Thymus (tissue), 11 donors: ENCODE data around the gene UMAD1. TPM values are rescaled to one million over a fixed set of nuclear protein-coding genes. Genes with fewer than 3 reads are reported as not detected.

Experiments used
- DNase-seq, 9 donors: peaks; one replicate each; pipeline ENCODE4 v3.0.0-alpha.2; 2013; ENCODE audit warnings: low spot score in 9 of 9, low read depth in 6 of 9, missing footprints in 1 of 9
- H3K27ac ChIP-seq, 2 donors: one replicate each; pipeline ENCODE4 v1.5.1; 2013; ENCODE audit warnings: control low read depth in 1 of 2, low read depth in 1 of 2, low read length in 1 of 2, mild to moderate bottlenecking in 1 of 2, moderate library complexity in 1 of 2
- H3K27me3 ChIP-seq, 2 donors: one replicate each; pipeline ENCODE4 v1.5.1; 2013; ENCODE audit warnings: low read length in 1 of 2; ENCODE audit not compliant: control insufficient read depth in 2 of 2, insufficient read depth in 1 of 2
- H3K36me3 ChIP-seq, 2 donors: one replicate each; pipeline ENCODE4 v1.5.1; 2013; ENCODE audit warnings: low read length in 1 of 2, mild to moderate bottlenecking in 1 of 2, moderate library complexity in 1 of 2; ENCODE audit not compliant: control insufficient read depth in 2 of 2, insufficient read depth in 2 of 2
- H3K4me1 ChIP-seq, 2 donors: one replicate each; pipeline ENCODE4 v1.5.1; 2013; ENCODE audit warnings: low read length in 2 of 2; ENCODE audit not compliant: control insufficient read depth in 2 of 2, insufficient read depth in 2 of 2
- H3K4me3 ChIP-seq, 2 donors: one replicate each; pipeline ENCODE4 v1.5.1; 2013; ENCODE audit warnings: low read length in 2 of 2, control low read depth in 1 of 2, mild to moderate bottlenecking in 1 of 2
- H3K9me3 ChIP-seq, 2 donors: one replicate each; pipeline ENCODE4 v1.5.1; 2013; ENCODE audit warnings: low read length in 1 of 2, mild to moderate bottlenecking in 1 of 2; ENCODE audit not compliant: control insufficient read depth in 2 of 2, insufficient read depth in 1 of 2
- WGBS: extraction: QIAGEN DNeasy Blood & Tissue Kit; methylation state at CpG from one replicate; pipeline ENCODE4 v1.1.7; 2013; 5-methylcytosine and 5-hydroxymethylcytosine counted together
- polyA plus RNA-seq: library from polyadenylated mRNA; stranded (reverse); fragments of 200-250 nt; gene quantifications from one replicate; pipeline ENCODE4 v1.2.3, GENCODE V29; 2013
- total RNA-seq: library from RNA; stranded (reverse); fragments of 120-200 nt; gene quantifications from one replicate; pipeline ENCODE4 v1.2.4, GENCODE V29; 2013
- donor health status: healthy.

The UMAD1 gene
- total and polyA plus RNA-seq, 2 donors = 15.7 to 21.9 TPM

DNA sequence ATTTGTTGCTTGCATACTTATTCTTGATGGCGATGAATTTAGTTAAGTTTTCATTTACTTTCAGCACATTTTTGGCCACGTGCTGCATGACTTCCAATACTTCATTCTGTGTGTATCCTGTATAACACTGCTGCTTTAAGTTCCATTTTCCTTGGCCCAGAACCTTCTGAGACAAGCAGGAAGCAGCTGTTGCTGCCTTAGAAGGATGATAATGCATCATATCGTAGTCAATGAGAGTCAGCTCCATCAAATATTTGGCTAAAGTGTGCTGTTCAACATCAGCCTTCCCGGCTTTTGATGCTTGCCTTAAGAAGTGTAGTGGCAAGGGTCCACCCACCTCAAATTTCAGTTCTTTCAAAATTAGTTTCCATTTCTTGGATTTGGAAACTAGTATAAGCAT is 268.8 kb downstream of the UMAD1 start:
- Histone ChIP-seq H3K27me3 (no peaks in the 10 kb centered on the region), H3K4me3 (no peak overlapping the region), H3K27ac (peak overlapping the region in 1 of 2 donors; percentile 75), H3K36me3 (no peaks in the 10 kb centered on the region), H3K9me3 (no peaks in the 10 kb centered on the region), H3K4me1 (peaks cover 15 to 19% of the 10 kb centered on the region in 2 donors)
- peak in 5 of 9 donors; percentile 22 to 72 (median 37) for DNase-seq
- 72% methylated on average over 4 of the region's 4 CpGs for WGBS

DNA sequence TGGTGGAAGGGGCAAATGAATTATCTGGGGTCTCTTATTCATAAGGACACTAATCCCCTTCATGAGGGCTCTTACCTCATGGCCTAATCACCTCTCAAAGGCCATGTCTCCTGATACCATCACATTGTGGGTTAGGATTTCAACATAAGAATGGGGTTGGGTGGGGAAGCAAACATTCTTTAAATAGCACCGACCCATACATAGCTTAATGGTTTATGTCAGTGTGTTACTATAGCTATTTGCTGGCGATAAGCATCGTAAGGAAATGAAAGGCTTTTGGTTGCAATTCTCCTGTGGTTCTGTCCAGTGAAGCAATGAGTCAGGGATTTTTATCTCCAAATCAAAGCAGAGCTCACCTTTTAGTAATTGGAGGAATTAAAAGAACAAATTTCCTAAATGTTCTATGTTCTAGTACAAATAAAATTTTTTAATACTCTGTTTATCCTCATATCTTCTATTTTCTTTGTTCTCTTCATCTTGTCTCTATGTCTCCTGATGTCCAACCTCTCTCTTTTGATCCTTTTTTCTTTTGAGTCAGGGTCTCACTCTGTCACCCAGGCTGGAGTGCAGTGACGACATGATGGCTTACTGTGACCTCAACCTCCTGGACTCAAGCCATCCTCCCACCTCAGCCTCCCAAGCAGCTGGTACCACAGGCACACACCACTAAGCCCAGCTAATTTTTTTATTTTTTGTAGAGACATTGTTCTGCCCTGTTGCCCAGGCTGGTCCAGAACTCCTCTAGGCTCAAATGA is 271.0 kb downstream of the UMAD1 start:
- Histone ChIP-seq H3K36me3 (no peaks in the 10 kb centered on the region), H3K4me3 (no peak overlapping the region), H3K27ac (no peak overlapping the region), H3K27me3 (no peaks in the 10 kb centered on the region), H3K9me3 (no peaks in the 10 kb centered on the region), H3K4me1 (peaks cover 15 to 19% of the 10 kb centered on the region in 2 donors)
- DNase-seq = no peak
- 91% methylated on average over 4 of the region's 4 CpGs for WGBS

DNA sequence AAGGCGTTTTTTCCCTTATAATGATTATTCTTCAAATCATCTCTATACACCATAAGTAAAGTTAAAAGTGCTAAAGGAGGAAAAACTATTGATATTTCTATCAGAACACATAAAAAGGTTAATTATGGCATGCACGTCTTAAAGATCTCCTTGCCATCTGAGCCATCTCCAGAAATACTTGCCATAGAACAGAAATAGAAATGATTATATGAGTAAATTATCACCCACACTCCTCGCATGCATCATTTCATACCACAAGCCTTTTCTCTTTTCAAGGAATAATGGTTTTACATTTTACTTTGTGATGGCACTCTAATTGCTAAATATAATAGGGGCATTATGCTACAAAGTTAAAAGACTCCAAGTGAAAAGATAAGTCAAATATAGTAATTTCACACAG is 272.4 kb downstream of the UMAD1 start:
- Histone ChIP-seq H3K4me1 (peaks cover 15 to 19% of the 10 kb centered on the region in 2 donors), H3K9me3 (no peaks in the 10 kb centered on the region), H3K36me3 (no peaks in the 10 kb centered on the region), H3K27ac (no peak overlapping the region), H3K4me3 (no peak overlapping the region), H3K27me3 (no peaks in the 10 kb centered on the region)
- DNase-seq = no peak
- 98% methylated on average over 3 of the region's 3 CpGs for WGBS

DNA sequence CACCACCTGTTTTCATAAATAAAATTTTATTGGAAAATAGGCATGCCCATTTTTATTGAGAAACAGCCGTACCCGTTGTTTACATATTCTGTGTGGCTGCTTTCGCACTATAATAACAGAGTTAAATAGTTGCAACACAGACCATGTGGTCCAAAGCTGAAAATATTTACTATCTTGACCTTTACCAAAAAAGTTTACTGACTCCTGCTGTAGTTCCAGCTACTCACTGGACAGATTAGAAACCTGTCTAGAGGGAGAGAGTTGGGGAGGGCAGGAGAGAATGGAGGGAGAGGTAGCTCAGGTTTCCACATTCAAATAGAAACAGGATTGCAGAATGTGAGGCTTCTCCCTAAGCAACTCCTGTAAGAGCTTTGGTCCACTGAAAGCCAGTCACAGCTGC is 273.0 kb downstream of the UMAD1 start:
- DNase-seq = no peak
- WGBS = 100% methylated on average over 3 of the region's 3 CpGs
- Histone ChIP-seq H3K9me3 (no peaks in the 10 kb centered on the region), H3K4me3 (no peak overlapping the region), H3K36me3 (no peaks in the 10 kb centered on the region), H3K27me3 (no peaks in the 10 kb centered on the region), H3K4me1 (peaks cover 12 to 14% of the 10 kb centered on the region in 2 donors), H3K27ac (no peak overlapping the region)

DNA sequence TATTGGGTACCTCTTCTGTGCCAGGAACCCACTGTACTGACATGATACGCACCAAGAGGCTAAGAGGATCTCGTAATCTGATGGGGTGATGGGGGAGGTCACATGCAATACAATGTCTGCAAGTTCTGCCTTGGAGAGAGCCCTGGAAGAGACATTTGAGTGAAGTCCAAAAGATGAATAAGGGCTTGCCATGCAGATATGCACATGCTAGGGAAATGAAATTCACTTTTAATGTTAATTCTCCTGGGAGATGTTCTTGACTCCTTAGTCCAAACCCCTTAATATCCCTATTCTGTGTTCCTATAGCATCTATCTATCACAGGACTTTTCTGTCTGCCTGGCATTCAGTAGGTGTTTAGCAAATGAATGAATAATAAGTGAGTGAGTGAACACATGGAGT is 274.0 kb downstream of the UMAD1 start:
- WGBS = 97% methylated on average over 2 of the region's 2 CpGs
- H3K9me3 ChIP-seq = no peaks in the 10 kb centered on the region
- no peak for DNase-seq

DNA sequence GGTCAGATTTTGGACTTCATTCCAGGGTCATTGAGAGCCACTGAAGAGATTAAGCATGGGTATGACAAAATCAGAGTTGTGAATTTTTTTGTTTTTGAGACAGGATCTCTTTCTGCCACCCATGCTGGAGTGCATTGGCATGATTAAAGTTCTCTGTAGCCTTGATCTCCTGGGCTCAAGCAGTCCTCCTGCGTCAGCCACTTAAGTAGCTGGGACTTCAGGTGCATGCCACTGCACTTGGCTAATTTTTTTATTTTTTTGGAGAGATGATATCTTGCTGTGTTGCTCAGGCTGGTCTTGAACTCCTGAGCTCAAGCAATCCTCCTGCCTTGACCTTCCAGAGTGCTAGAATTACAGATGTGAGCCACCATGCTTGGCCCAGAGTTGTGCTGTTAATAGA is 275.5 kb downstream of the UMAD1 start:
- Histone ChIP-seq H3K9me3 (no peaks in the 10 kb centered on the region), H3K4me3 (no peak overlapping the region), H3K27me3 (no peaks in the 10 kb centered on the region), H3K4me1 (peaks cover 0 to 3% of the 10 kb centered on the region in 2 donors), H3K27ac (no peak overlapping the region), H3K36me3 (no peaks in the 10 kb centered on the region)
- 47% methylated on average over 1 of the region's 1 CpG for WGBS
- DNase-seq = no peak

More for the DNA sequence above, 274.0 kb downstream of the UMAD1 start:
- H3K4me3 ChIP-seq = no peak overlapping the region
- H3K27ac ChIP-seq = no peak overlapping the region
- peaks cover 2 to 3% of the 10 kb centered on the region in 2 donors for H3K4me1 ChIP-seq
- no peaks in the 10 kb centered on the region for H3K27me3 ChIP-seq
- H3K36me3 ChIP-seq = no peaks in the 10 kb centered on the region

DNA sequence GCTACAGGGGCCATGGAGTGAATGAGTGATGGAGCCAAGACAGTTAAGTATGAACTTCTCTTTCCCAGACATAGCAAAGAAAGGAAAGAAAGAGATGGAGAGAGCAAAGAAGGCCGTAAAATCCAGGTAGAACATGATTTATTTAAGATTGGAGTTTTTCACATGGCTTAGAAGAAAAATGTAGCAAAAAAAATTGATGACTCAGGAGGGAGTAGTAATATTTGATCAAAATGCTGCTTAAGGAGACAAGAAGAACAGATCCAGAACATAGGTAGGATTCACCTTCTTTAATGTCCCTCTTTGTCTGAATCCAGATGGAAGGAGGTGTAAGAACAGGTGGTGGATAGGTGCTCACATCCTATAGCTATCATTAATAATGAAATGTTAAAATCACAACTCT is 277.0 kb downstream of the UMAD1 start:
- Histone ChIP-seq H3K36me3 (no peaks in the 10 kb centered on the region), H3K27ac (no peak overlapping the region), H3K4me1 (peaks cover 0 to 3% of the 10 kb centered on the region in 2 donors), H3K4me3 (no peak overlapping the region), H3K27me3 (no peaks in the 10 kb centered on the region), H3K9me3 (no peaks in the 10 kb centered on the region)
- no peak for DNase-seq
- 98% methylated on average over 1 of the region's 1 CpG for WGBS

DNA sequence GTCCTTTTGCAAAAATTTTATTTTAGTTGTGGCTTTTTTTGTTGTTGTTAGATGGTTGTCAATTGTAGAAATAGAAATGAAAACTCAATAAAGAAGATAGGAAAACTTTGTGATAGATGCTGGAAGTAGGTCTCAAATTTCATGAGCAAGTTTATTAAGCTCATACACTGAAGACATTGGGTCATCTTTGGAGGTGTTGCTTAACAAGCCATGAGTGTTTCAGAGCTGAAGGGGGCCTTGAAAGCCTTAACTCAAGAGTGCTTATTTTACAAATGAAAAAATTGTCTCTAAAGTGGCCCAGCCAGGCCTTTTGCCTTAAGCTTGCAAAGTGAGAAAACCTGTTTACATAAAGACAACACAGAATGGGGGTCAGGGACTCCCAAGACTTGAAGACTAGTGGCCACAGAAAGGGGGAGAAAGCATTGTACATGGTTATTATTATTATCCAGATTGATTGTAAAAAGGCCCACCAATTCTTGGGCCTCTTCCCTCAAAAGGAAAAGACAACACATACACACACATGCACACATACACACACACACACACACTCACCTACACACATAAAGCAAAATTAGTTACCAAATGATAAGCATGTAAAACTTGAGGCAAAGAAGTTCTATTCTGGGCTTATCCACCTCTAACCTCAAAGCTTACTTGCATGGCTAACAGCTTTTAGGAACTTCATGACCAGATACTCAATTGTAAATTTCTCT is 278.3 kb downstream of the UMAD1 start:
- Histone ChIP-seq H3K27ac (no peak overlapping the region), H3K27me3 (no peaks in the 10 kb centered on the region), H3K9me3 (no peaks in the 10 kb centered on the region), H3K4me3 (no peak overlapping the region), H3K4me1 (peaks cover 0 to 3% of the 10 kb centered on the region in 2 donors), H3K36me3 (no peaks in the 10 kb centered on the region)
- DNase-seq = no peak

DNA sequence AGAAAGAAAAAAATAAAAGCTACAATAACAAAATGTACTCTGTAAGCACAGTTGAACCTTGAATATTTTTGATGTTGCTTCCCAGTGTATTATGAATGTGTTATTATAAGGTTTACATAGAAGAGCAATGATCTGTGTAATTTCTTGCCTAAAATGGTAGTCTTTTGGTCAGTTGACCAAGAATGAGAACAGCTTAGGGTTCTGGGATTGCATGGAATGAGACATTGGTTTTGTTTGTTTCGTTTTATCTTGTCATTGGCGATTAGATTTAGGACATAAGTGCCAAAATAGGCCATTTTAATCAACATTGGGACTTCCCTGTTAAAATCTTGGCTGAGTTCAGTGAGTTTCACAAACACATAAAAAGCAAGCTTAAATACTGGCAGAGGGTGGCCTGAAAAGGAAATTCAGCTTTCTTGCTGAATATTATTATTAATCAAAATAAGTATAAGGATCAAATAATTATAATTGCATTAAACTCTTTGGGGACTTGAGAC is 278.9 kb downstream of the UMAD1 start:
- H3K4me3 ChIP-seq = no peak overlapping the region
- peaks cover 6 to 7% of the 10 kb centered on the region in 2 donors for H3K4me1 ChIP-seq
- no peaks in the 10 kb centered on the region for H3K27me3 ChIP-seq
- H3K9me3 ChIP-seq = no peaks in the 10 kb centered on the region
- no peak overlapping the region for H3K27ac ChIP-seq
- no peaks in the 10 kb centered on the region for H3K36me3 ChIP-seq
- WGBS = 94% methylated on average over 2 of the region's 2 CpGs
- no peak for DNase-seq
